HEK293T (cell line): ENCODE results near the gene PGA4.
"Not testable (repeated sequence)": the region's sequence is repeated elsewhere in the genome, so short reads cannot be mapped to it uniquely, and the experiment has no call there.

Source experiments
- BHLHE40 ChIP-seq: fragments of 450-650 bp; IDR thresholded peaks from 2 replicates; pipeline ENCODE4 v1.6.1; 2016; ENCODE audit warnings: mild to moderate bottlenecking, moderate library complexity, borderline replicate concordance
- FOXA1 ChIP-seq: fragments of 450-650 bp; IDR thresholded peaks from 2 replicates; pipeline ENCODE4 v1.6.1; 2016; ENCODE audit warnings: mild to moderate bottlenecking
- SP1 ChIP-seq: fragments of 450-650 bp; IDR thresholded peaks from 2 replicates; pipeline ENCODE4 v1.6.1; 2017
- TARDBP ChIP-seq: fragments of 450-650 bp; IDR thresholded peaks from 2 replicates; pipeline ENCODE4 v1.6.1; 2016

DNA sequence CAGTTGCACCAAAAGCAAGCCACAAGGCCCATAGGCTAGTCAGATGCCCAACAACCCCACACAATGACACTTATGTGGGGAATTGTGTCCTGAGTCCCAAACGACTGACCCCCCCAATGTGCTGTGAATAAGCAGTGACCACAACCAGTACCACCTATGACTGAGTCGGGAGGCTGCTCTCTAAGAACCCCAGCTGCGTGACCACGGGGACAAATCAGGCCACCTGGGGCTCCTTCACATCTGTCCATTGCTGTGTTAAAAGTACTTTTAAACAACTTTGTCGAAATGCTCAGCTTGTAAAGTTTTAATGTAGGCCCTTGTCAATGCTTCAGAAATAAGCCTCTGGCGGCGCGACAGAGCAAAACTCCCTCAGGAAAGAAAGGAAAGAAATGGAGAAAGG lies 18.1 kb downstream of the PGA4 start:
- not testable (repeated sequence) for TF ChIP-seq TARDBP, FOXA1, BHLHE40, SP1
